K562 (cell line): ENCODE data around the gene AARS1. TPM values are rescaled to one million over a fixed set of nuclear protein-coding genes. Genes with fewer than 3 reads are reported as not detected.

ENCODE experiments used
- CCNT2 ChIP-seq: IDR thresholded peaks from 2 replicates; pipeline ENCODE4 v1.6.1; 2011; ENCODE audit warnings: borderline replicate concordance, low read depth, mild to moderate bottlenecking, moderate library complexity, mixed read lengths, low read length; ENCODE audit not compliant: insufficient read length; ENCODE audit errors: extremely low read depth
- EP300 ChIP-seq: IDR thresholded peaks from 2 replicates; pipeline ENCODE4 v1.6.1; 2012; ENCODE audit warnings: low read length, improper control_type of control experiment
- IRF1 ChIP-seq: sonication (generic); formaldehyde crosslinking; IDR thresholded peaks from 2 replicates; pipeline ENCODE4 v1.8.0; 2022; ENCODE audit warnings: missing genetic modification reagents, mild to moderate bottlenecking, borderline replicate concordance
- KDM4B ChIP-seq, 2 experiments: fragments of 450-650 bp in 1 of 2; sonication (generic) in 1 of 2; IDR thresholded peaks; 2 replicates each; pipeline ENCODE4 v1.6.1; 2016 to 2017; ENCODE audit warnings: borderline replicate concordance in 2 of 2, antibody characterized with exemption in 1 of 2, low read depth in 1 of 2, mild to moderate bottlenecking in 1 of 2
- KLF10 ChIP-seq: fragments of 250-450 bp; sonication (Bioruptor Pico); IDR thresholded peaks from 2 replicates; pipeline ENCODE4 v1.6.1; 2021; ENCODE audit warnings: matching md5 sums
- KLF13 ChIP-seq: fragments of 450-650 bp; IDR thresholded peaks from 2 replicates; pipeline ENCODE4 v1.6.1; 2016; ENCODE audit warnings: missing genetic modification characterization, low read depth, mild to moderate bottlenecking, missing compliant biosample characterization, moderate library complexity, borderline replicate concordance
- MECOM ChIP-seq: fragments of 250-450 bp; sonication (Bioruptor Pico); IDR thresholded peaks from 2 replicates; pipeline ENCODE4 v1.8.0; 2022; ENCODE audit warnings: inconsistent platforms
- MEIS2 ChIP-seq: fragments of 450-650 bp; IDR thresholded peaks from 2 replicates; pipeline ENCODE4 v1.6.1; 2014; ENCODE audit warnings: mild to moderate bottlenecking; ENCODE audit not compliant: partially characterized antibody
- MLX ChIP-seq, 2 experiments: fragments of 450-650 bp in 1 of 2; sonication (generic) in 1 of 2; formaldehyde crosslinking; conservative IDR thresholded peaks; 2 replicates each; pipeline versions ENCODE4 v1.4.0 to v1.8.1; 2020 to 2022; ENCODE audit warnings: mild to moderate bottlenecking in 1 of 2, missing genetic modification reagents in 1 of 2
- MTA1 ChIP-seq: fragments of 450-650 bp; IDR thresholded peaks from 2 replicates; pipeline ENCODE4 v1.6.1; 2017; ENCODE audit warnings: borderline replicate concordance
- PBX2 ChIP-seq, 2 experiments: IDR thresholded peaks in 1 of 2; conservative IDR thresholded peaks in 1 of 2; 2 replicates each; pipeline ENCODE4 v1.6.1; 2016; ENCODE audit warnings: low read depth in 2 of 2, mild to moderate bottlenecking in 1 of 2, missing compliant biosample characterization in 1 of 2, missing genetic modification characterization in 1 of 2, moderate library complexity in 1 of 2
- PHB ChIP-seq: fragments of 250-450 bp; sonication (Bioruptor Pico); IDR thresholded peaks from 2 replicates; pipeline ENCODE4 v1.5.0; 2021
- POLR2G ChIP-seq: fragments of 200-400 bp; formaldehyde crosslinking; IDR thresholded peaks from 2 replicates; pipeline ENCODE4 v1.6.1; 2017; ENCODE audit warnings: low read depth, mild to moderate bottlenecking, antibody characterized with exemption, low read length, moderate library complexity
- SUPT5H ChIP-seq: fragments of 450-650 bp; IDR thresholded peaks from 2 replicates; pipeline ENCODE4 v1.6.1; 2016
- YBX1 ChIP-seq: fragments of 450-650 bp; IDR thresholded peaks from 2 replicates; pipeline ENCODE4 v1.7.1; 2016; ENCODE audit warnings: mild to moderate bottlenecking
- ZKSCAN1 ChIP-seq: fragments of 150-350 bp; IDR thresholded peaks from 2 replicates; pipeline ENCODE4 v1.6.1; 2016; ENCODE audit warnings: low read depth, low read length
- ZNF398 ChIP-seq: fragments of 250-450 bp; sonication (Bioruptor Pico); IDR thresholded peaks from 2 replicates; pipeline ENCODE4 v1.8.0; 2021; ENCODE audit warnings: moderate library complexity, mild to moderate bottlenecking, inconsistent platforms
- ZNF561 ChIP-seq: fragments of 450-650 bp; formaldehyde crosslinking; conservative IDR thresholded peaks from 2 replicates; pipeline ENCODE4 v1.4.0; 2020; ENCODE audit warnings: mild to moderate bottlenecking, moderate library complexity
- polyA plus RNA-seq, 8 experiments: library from polyadenylated mRNA; depleted of rRNA in 4 of 8; stranded (reverse) in 5 of 8; unstranded in 3 of 8; fragments of >200 nt; fragmentation: Nextera tagmentation in 2 of 8; fragmentation: Illumina TruSeq in 1 of 8; extraction: Ambion mirVana in 2 of 8; extraction: Trizol in 1 of 8; gene quantifications; 2 replicates each; pipeline versions ENCODE4 v1.2.1 to v1.2.3, GENCODE V29; 2011 to 2014; ENCODE audit warnings: inconsistent platforms in 1 of 8, missing spikeins in 1 of 8
- total RNA-seq, 7 experiments: library from RNA; depleted of rRNA in 6 of 7; stranded (reverse); fragments of >200 nt in 6 of 7; fragmentation: Illumina TruSeq in 2 of 7; extraction: Trizol in 2 of 7; gene quantifications; 2 replicates each; pipeline versions ENCODE4 v1.2.1 to v1.2.3, GENCODE V29; 2011 to 2021; ENCODE audit warnings: low replicate concordance in 1 of 7
- TF ChIP-seq, protein P1 (sequence below): fragments of 200-800 bp; sonication (Bioruptor generic); IDR thresholded peaks from 2 replicates; pipeline ENCODE4 v1.6.1; 2017; ENCODE audit warnings: missing genetic modification characterization, missing compliant biosample characterization

Gene AARS1
- total and polyA plus RNA-seq, 9 of the 15 experiments (the other 6 are each of a cell fraction or from before 2014, with no cell fraction given), result 50.1 to 235 (median 174) TPM

- TF ChIP-seq, protein P1, sequence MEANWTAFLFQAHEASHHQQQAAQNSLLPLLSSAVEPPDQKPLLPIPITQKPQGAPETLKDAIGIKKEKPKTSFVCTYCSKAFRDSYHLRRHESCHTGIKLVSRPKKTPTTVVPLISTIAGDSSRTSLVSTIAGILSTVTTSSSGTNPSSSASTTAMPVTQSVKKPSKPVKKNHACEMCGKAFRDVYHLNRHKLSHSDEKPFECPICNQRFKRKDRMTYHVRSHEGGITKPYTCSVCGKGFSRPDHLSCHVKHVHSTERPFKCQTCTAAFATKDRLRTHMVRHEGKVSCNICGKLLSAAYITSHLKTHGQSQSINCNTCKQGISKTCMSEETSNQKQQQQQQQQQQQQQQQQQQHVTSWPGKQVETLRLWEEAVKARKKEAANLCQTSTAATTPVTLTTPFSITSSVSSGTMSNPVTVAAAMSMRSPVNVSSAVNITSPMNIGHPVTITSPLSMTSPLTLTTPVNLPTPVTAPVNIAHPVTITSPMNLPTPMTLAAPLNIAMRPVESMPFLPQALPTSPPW (CRISPR knock-in tag), result no peak
- no peak for TF ChIP-seq ZKSCAN1
- TF ChIP-seq MTA1, result peak; percentile 29; the same call in 1 of the 2 replicates
- 0 out of 2 replicates have a peak, but pooled peaks have one; percentile 67 for TF ChIP-seq IRF1 (CRISPR knock-in tag)
- no peak for TF ChIP-seq KDM4B (IDR thresholded peaks at IDR 0.05; ENCODE audit: borderline replicate concordance in 2 of 2, low read depth in 1 of 2)
- TF ChIP-seq ZNF561, result 0 out of 2 replicates have a peak, but pooled peaks have one; percentile 46
- TF ChIP-seq PBX2 (CRISPR knock-in tag; IDR thresholded peaks at IDR 0.05; ENCODE audit: low read depth), result no peak
- TF ChIP-seq PBX2 (tag; conservative IDR thresholded peaks at IDR 0.05; ENCODE audit: low read depth), result no peak
- 0 out of 4 replicates have a peak, but pooled peaks of 1 of the 2 experiments have one; percentile 17 for TF ChIP-seq MLX (CRISPR knock-in tag; conservative IDR thresholded peaks at IDR 0.05)
- peak; percentile 14; the same call in 1 of the 2 replicates for TF ChIP-seq EP300
- no peak for TF ChIP-seq CCNT2
- TF ChIP-seq ZNF398 (CRISPR knock-in tag), result no peak
- peak; percentile 36; the same call in 1 of the 2 replicates for TF ChIP-seq SUPT5H
- TF ChIP-seq KLF10 (CRISPR knock-in tag), result 0 out of 2 replicates have a peak, but pooled peaks have one; percentile 42
- TF ChIP-seq KLF13 (tag), result no peak
- TF ChIP-seq POLR2G, result peak; percentile 15; the same call in 1 of the 2 replicates
- no peak for TF ChIP-seq PHB (CRISPR knock-in tag)
- TF ChIP-seq YBX1, result no peak
- TF ChIP-seq MECOM (CRISPR knock-in tag), result peak; percentile 60; the same call in 1 of the 2 replicates
- TF ChIP-seq MEIS2, result peak; percentile 80
Observed at GRCh38 chr16:70252355-70252988, 36.8 kb downstream of the AARS1 start (continued).
